Body of pancreas (tissue), 4 donors: ENCODE measurements around the gene CASKIN2.

Source experiments
- POLR2A ChIP-seq, 3 donors: fragments of 450-650 bp; IDR thresholded peaks; one replicate each; pipeline ENCODE4 v1.6.1; 2016; ENCODE audit warnings: antibody characterized with exemption in 3 of 3, mild to moderate bottlenecking in 2 of 3
- TF ChIP-seq, protein P1 (sequence below), 7 experiments: fragments of 450-650 bp in 4 of 7; fragments of 200-600 bp in 3 of 7; sonication (generic) in 3 of 7; IDR thresholded peaks; one replicate each; pipeline ENCODE4 v1.5.1; 2016 to 2019; ENCODE audit warnings: antibody characterized with exemption in 7 of 7

DNA sequence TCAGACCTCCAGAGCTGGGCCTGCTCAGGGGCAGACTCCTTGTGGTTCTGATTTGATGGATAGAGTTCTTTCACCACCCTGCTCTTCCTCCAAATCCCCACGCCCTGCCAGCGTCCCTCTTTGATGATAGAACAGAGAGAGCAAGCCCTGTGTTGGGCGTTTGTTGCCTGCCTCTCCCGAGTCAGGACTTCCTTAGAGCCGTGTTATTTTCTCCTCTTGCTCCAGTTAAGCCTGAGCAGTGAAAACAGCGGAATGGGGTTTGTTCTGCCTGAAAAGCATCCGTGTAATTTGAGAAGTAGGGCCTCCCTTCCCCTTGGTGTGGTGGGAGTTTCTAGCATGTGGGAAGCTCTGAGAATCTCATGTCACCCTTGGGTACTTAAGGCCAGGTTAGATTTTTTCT lies 36.8 kb downstream of the CASKIN2 start:
- TF ChIP-seq, protein P1, sequence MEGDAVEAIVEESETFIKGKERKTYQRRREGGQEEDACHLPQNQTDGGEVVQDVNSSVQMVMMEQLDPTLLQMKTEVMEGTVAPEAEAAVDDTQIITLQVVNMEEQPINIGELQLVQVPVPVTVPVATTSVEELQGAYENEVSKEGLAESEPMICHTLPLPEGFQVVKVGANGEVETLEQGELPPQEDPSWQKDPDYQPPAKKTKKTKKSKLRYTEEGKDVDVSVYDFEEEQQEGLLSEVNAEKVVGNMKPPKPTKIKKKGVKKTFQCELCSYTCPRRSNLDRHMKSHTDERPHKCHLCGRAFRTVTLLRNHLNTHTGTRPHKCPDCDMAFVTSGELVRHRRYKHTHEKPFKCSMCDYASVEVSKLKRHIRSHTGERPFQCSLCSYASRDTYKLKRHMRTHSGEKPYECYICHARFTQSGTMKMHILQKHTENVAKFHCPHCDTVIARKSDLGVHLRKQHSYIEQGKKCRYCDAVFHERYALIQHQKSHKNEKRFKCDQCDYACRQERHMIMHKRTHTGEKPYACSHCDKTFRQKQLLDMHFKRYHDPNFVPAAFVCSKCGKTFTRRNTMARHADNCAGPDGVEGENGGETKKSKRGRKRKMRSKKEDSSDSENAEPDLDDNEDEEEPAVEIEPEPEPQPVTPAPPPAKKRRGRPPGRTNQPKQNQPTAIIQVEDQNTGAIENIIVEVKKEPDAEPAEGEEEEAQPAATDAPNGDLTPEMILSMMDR (IDR thresholded peaks at IDR 0.05): no peak
- TF ChIP-seq POLR2A (IDR thresholded peaks at IDR 0.05): no peak
